ENCODE data around the gene NAXE. TPM values are rescaled to one million over a fixed set of nuclear protein-coding genes. Genes with fewer than 3 reads are reported as not detected.

The NAXE gene
- total RNA-seq, 1 donor from 2014 or later, result 75.6 TPM

- CTCF ChIA-PET, result no interaction called here
Observed at GRCh38 chr1:156560585-156561163, 30.9 kb upstream of the NAXE start.

GRCh38 chr1:156565519-156565918 lies 26.1 kb upstream of the NAXE start:
- intact Hi-C loops (cut with micrococcal nuclease), result no loop called here
- ChIA-PET POLR2A (interaction anchor here (1.1 kb wide), 1 partner anchor 85 kb away, joined by 4 read pairs; no protein-coding TSS in a partner anchor), CTCF (no interaction called here)
- ATAC-seq (ENCODE audit: low read depth), result no peak
- Mint-ChIP-seq H3K4me3 (no peak overlapping the region), H3K9me3 (no peaks in the 10 kb centered on the region), H3K4me1 (no peaks in the 10 kb centered on the region), H3K36me3 (ENCODE audit: low read depth) (no peaks in the 10 kb centered on the region), H3K27me3 (no peaks in the 10 kb centered on the region), H3K27ac (no peak overlapping the region)
- no peak for DNase-seq
- no peak for TF ChIP-seq CTCF (IDR thresholded peaks at IDR 0.05)

More at GRCh38 chr1:156560585-156561163, 30.9 kb upstream of the NAXE start:
- ATAC-seq (ENCODE audit: low read depth) (no peak), DNase-seq (no peak)
- POLR2A ChIA-PET, result interaction anchor here (0.9 kb wide), 1 partner anchor 103 kb away, joined by 3 read pairs; no protein-coding TSS in a partner anchor
- Mint-ChIP-seq H3K4me1 (no peaks in the 10 kb centered on the region), H3K36me3 (ENCODE audit: low read depth) (no peaks in the 10 kb centered on the region), H3K4me3 (no peak overlapping the region), H3K9me3 (no peaks in the 10 kb centered on the region), H3K27ac (no peak overlapping the region), H3K27me3 (no peaks in the 10 kb centered on the region)
- intact Hi-C loops (cut with micrococcal nuclease), result no loop called here
- TF ChIP-seq CTCF (IDR thresholded peaks at IDR 0.05), result no peak

GRCh38 chr1:156566436-156566835 lies 25.1 kb upstream of the NAXE start:
- H3K4me3 Mint-ChIP-seq, result no peak overlapping the region
- intact Hi-C loops (cut with micrococcal nuclease), result no loop called here
- ChIA-PET CTCF (no interaction called here), POLR2A (interaction anchor here (0.7 to 1.1 kb wide), 2 partner anchors 86 to 129 kb away, joined by 4 read pairs; no protein-coding TSS in a partner anchor)
- H3K4me1 Mint-ChIP-seq, result no peaks in the 10 kb centered on the region
- H3K36me3 Mint-ChIP-seq (ENCODE audit: low read depth), result no peaks in the 10 kb centered on the region
- H3K27me3 Mint-ChIP-seq, result peaks cover 8% of the 10 kb centered on the region
- no peak for ATAC-seq (ENCODE audit: low read depth)
- TF ChIP-seq CTCF (IDR thresholded peaks at IDR 0.05), result no peak
- no peak overlapping the region for H3K27ac Mint-ChIP-seq
- no peak for DNase-seq
- no peaks in the 10 kb centered on the region for H3K9me3 Mint-ChIP-seq

- no peak for ATAC-seq (ENCODE audit: low read depth)
- no peak for DNase-seq
- Mint-ChIP-seq H3K9me3 (no peaks in the 10 kb centered on the region), H3K4me3 (no peak overlapping the region), H3K36me3 (ENCODE audit: low read depth) (no peaks in the 10 kb centered on the region), H3K4me1 (peaks cover 13% of the 10 kb centered on the region), H3K27me3 (peaks cover 21% of the 10 kb centered on the region), H3K27ac (no peak overlapping the region)
- POLR2A ChIA-PET, result interaction anchor here (0.6 to 1.6 kb wide), 4 partner anchors 11 to 199 kb away, joined by 4 to 9 read pairs (median 7); partner anchors contain the start of gene MEF2D
- CTCF ChIA-PET, result interaction anchor here (1.0 to 2.0 kb wide), 4 partner anchors 11 to 186 kb away, joined by 3 to 6 read pairs (median 4); no protein-coding TSS in a partner anchor
- intact Hi-C loops (cut with micrococcal nuclease), result loop anchor here (5.0 kb wide), 1 partner anchor 44 kb away; no protein-coding TSS in a partner anchor
- no peak for TF ChIP-seq CTCF (IDR thresholded peaks at IDR 0.05)
Observed at GRCh38 chr1:156571261-156571852, 20.2 kb upstream of the NAXE start.

Data from activated B cell treated with CpG ODN at 0.5 μM for 24 hours (primary cell).